Prostate gland (tissue), 2 donors: ENCODE results near the gene TKT. TPM values are rescaled to one million over a fixed set of nuclear protein-coding genes. Genes with fewer than 3 reads are reported as not detected.

ENCODE experiments used
- DNase-seq: peaks from one replicate; pipeline ENCODE4 v3.0.0-alpha.2; 2019; ENCODE audit warnings: low spot score
- H3K27ac ChIP-seq, 2 donors: fragments of 200-600 bp; sonication (generic); 2 replicates each; pipeline ENCODE4 v1.5.1; 2017 to 2019
- H3K27me3 ChIP-seq: fragments of 200-600 bp; sonication (generic); replicated peaks from 2 replicates; pipeline ENCODE4 v1.5.1; 2019; ENCODE audit not compliant: insufficient read depth
- H3K36me3 ChIP-seq, 2 donors: fragments of 200-600 bp; sonication (generic); 1 replicate in 1 of 2; 2 replicates in 1 of 2; pipeline versions ENCODE4 v1.5.1 to v1.8.1; 2017 to 2019
- H3K4me1 ChIP-seq: fragments of 200-600 bp; sonication (generic); replicated peaks from 2 replicates; pipeline ENCODE4 v1.5.1; 2019
- H3K4me3 ChIP-seq, 2 donors: fragments of 200-600 bp; sonication (generic); 2 replicates each; pipeline ENCODE4 v1.5.1; 2017 to 2019
- H3K9me3 ChIP-seq: fragments of 200-600 bp; sonication (generic); 2 replicates; pipeline ENCODE4 v1.5.1; 2017
- CTCF ChIP-seq, 4 experiments: fragments of 200-600 bp in 2 of 4; fragments of 450-650 bp in 2 of 4; sonication (generic) in 2 of 4; IDR thresholded peaks; 1 replicate in 3 of 4; 2 replicates in 1 of 4; pipeline ENCODE4 v1.5.1; 2016 to 2019; ENCODE audit warnings: antibody characterized with exemption in 4 of 4, mild to moderate bottlenecking in 2 of 4, moderate library complexity in 2 of 4
- POLR2A ChIP-seq: fragments of 450-650 bp; IDR thresholded peaks from one replicate; pipeline ENCODE4 v1.6.1; 2016; ENCODE audit warnings: antibody characterized with exemption, mild to moderate bottlenecking
- POLR2AphosphoS5 ChIP-seq: sonication (generic); formaldehyde crosslinking; IDR thresholded peaks from one replicate; pipeline ENCODE4 v1.6.1; 2017; ENCODE audit warnings: antibody characterized with exemption
- WGBS: methylation state at CpG from one replicate; pipeline ENCODE4 v1.1.5; 2018; 5-methylcytosine and 5-hydroxymethylcytosine counted together
- intact Hi-C: fragments of 100-400 bp; cut with DNase I; formaldehyde crosslinking; loops from one replicate; pipeline ENCODE4 v1.14.2; 2022
- total RNA-seq, 2 donors: library from RNA; depleted of rRNA; stranded (reverse); fragments of >200 nt; gene quantifications; one replicate each; pipeline ENCODE4 v1.1.0, GENCODE V29; 2016

The TKT gene
- total RNA-seq, 2 donors from 2014 or later, result 187 to 226 TPM

GRCh38 chr3:53189276-53189675 lies 66.5 kb downstream of the TKT start:
- no peaks in the 10 kb centered on the region for H3K4me1 ChIP-seq
- no peak overlapping the region for H3K4me3 ChIP-seq
- H3K36me3 ChIP-seq, result peaks cover 0 to 14% of the 10 kb centered on the region in 2 donors
- no peak overlapping the region for H3K27ac ChIP-seq
- intact Hi-C loops, result no loop called here
- no peaks in the 10 kb centered on the region for H3K27me3 ChIP-seq
- no peak for DNase-seq
- TF ChIP-seq POLR2A (no peak), CTCF (IDR thresholded peaks at IDR 0.05) (no peak), POLR2AphosphoS5 (no peak)
- WGBS, result 96% methylated on average over 3 of the region's 3 CpGs
- H3K9me3 ChIP-seq, result no peaks in the 10 kb centered on the region

- no peaks in the 10 kb centered on the region for H3K9me3 ChIP-seq
- no peaks in the 10 kb centered on the region for H3K4me1 ChIP-seq
- H3K27ac ChIP-seq, result no peak overlapping the region
- peaks cover 3 to 15% of the 10 kb centered on the region in 2 donors for H3K36me3 ChIP-seq
- H3K27me3 ChIP-seq, result no peaks in the 10 kb centered on the region
- no peak for DNase-seq
- TF ChIP-seq POLR2A (no peak), POLR2AphosphoS5 (no peak), CTCF (IDR thresholded peaks at IDR 0.05) (no peak)
- H3K4me3 ChIP-seq, result no peak overlapping the region
- 95% methylated on average over 13 of the region's 13 CpGs for WGBS
- intact Hi-C loops, result no loop called here
These were observed 67.1 kb downstream of the TKT start for GRCh38 chr3:53188720-53189119.

GRCh38 chr3:53188136-53188685 lies 67.6 kb downstream of the TKT start:
- Histone ChIP-seq H3K4me1 (no peaks in the 10 kb centered on the region), H3K27me3 (no peaks in the 10 kb centered on the region), H3K4me3 (no peak overlapping the region), H3K9me3 (no peaks in the 10 kb centered on the region), H3K27ac (no peak overlapping the region), H3K36me3 (peaks cover 8 to 17% of the 10 kb centered on the region in 2 donors)
- TF ChIP-seq POLR2AphosphoS5, result no peak
- no peak for TF ChIP-seq CTCF (IDR thresholded peaks at IDR 0.05)
- TF ChIP-seq POLR2A, result no peak
- no peak for DNase-seq
- WGBS, result 92% methylated on average over 5 of the region's 5 CpGs
- intact Hi-C loops, result no loop called here

GRCh38 chr3:53187430-53187829 lies 68.4 kb downstream of the TKT start:
- H3K27ac ChIP-seq, result no peak overlapping the region
- intact Hi-C loops, result no loop called here
- no peaks in the 10 kb centered on the region for H3K9me3 ChIP-seq
- WGBS, result 66% methylated on average over 4 of the region's 4 CpGs
- H3K27me3 ChIP-seq, result no peaks in the 10 kb centered on the region
- TF ChIP-seq POLR2A, result no peak
- DNase-seq, result no peak
- no peak overlapping the region for H3K4me3 ChIP-seq
- H3K36me3 ChIP-seq, result peaks cover 15 to 17% of the 10 kb centered on the region in 2 donors
- no peaks in the 10 kb centered on the region for H3K4me1 ChIP-seq

GRCh38 chr3:53186726-53187125 lies 69.1 kb downstream of the TKT start:
- WGBS, result 96% methylated on average over 9 of the region's 9 CpGs
- Histone ChIP-seq H3K27me3 (no peaks in the 10 kb centered on the region), H3K27ac (no peak overlapping the region), H3K36me3 (peaks cover 15 to 18% of the 10 kb centered on the region in 2 donors), H3K9me3 (no peaks in the 10 kb centered on the region), H3K4me1 (no peaks in the 10 kb centered on the region), H3K4me3 (no peak overlapping the region)
- no peak for DNase-seq
- intact Hi-C loops, result no loop called here
- TF ChIP-seq CTCF (IDR thresholded peaks at IDR 0.05), result no peak
- no peak for TF ChIP-seq POLR2AphosphoS5
- no peak for TF ChIP-seq POLR2A
